GM12801 (cell line): Measurements from ENCODE around the gene NGDN.

Experiments used
- TF ChIP-seq, protein P1 (sequence below): IDR thresholded peaks from one replicate; pipeline ENCODE4 v1.5.1; 2011; ENCODE audit warnings: control low read depth; ENCODE audit not compliant: insufficient read length; ENCODE audit errors: extremely low read depth

NGDN gene

DNA sequence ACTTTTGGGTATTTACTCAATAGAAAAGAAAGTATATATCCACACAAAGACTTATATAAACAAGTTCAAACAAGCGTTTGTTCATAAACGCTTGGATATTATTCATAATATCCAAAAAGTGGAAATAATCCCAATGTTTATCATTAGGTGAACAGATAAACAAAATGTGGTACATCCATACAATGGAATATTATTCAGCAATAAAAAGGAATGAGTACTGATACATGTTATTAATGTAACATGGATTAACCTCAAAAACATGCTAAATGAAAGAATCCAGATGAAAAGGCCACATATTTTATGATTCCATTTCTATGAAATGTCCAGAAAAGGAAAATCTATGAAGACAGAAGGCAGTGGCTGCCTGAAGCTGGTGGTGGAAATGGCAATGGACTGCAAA, 17.3 kb upstream of the NGDN start:
- TF ChIP-seq, protein P1, sequence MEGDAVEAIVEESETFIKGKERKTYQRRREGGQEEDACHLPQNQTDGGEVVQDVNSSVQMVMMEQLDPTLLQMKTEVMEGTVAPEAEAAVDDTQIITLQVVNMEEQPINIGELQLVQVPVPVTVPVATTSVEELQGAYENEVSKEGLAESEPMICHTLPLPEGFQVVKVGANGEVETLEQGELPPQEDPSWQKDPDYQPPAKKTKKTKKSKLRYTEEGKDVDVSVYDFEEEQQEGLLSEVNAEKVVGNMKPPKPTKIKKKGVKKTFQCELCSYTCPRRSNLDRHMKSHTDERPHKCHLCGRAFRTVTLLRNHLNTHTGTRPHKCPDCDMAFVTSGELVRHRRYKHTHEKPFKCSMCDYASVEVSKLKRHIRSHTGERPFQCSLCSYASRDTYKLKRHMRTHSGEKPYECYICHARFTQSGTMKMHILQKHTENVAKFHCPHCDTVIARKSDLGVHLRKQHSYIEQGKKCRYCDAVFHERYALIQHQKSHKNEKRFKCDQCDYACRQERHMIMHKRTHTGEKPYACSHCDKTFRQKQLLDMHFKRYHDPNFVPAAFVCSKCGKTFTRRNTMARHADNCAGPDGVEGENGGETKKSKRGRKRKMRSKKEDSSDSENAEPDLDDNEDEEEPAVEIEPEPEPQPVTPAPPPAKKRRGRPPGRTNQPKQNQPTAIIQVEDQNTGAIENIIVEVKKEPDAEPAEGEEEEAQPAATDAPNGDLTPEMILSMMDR: no peak

DNA sequence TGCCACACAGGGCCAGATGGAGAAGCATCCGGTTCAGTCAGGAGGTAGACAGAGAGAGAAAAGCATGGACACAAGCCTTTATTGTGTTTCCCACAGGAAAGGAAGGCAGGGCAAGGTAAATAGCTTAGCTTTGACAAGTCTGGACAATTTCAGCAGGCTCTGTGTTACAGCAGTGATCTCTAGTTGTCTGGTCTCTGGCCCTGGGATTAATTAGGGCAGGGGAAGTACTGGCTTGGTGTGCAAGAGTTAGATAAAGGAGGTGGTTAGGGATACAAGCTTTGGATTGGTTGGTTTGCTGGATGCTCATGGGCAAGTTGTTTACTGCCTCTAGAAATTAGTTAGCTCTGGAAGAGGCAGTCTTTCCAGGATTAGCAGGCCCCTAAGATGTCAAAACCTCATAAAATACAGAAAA, 15.1 kb upstream of the NGDN start:
- TF ChIP-seq, protein P1: no peak

DNA sequence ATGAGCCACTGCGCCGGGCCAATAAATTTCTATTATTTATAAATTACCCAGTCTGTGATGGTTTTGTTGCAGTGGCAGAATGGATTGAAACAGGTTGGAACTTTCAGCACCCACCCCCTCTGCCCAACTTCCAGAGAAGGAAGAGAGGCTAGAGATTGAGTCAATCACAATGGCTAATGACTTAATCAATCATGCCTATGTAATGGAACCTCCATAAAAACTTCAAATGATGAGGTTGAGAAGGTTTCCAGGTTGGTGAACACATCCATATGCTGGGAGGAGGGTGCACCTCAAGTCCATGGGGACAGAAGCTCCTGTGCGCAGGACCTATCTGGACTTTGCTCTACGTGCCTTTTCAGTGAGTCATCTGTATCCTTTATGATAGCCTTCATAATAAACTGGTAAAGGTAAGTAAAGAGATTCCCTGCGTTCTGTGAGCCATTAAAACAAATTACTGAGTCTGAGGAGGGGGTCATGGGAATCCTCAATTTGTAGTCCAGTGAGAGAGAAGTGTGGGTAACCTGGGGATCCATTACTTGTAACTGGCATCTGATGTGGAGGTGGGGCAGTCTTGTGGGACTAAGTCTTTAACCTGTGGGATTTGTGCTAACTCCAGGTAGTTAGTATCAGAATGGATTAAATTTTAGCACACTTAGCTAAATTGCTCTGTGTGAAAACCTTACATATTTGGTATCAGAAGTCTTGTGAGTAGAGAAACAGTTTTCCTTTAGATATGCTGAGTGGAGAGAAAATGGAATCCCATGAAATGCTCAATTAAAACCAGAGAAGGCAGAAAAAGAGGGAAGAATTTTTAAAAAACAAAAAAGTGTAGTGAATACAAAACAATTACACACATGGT, 11.7 kb upstream of the NGDN start:
- TF ChIP-seq, protein P1: no peak

DNA sequence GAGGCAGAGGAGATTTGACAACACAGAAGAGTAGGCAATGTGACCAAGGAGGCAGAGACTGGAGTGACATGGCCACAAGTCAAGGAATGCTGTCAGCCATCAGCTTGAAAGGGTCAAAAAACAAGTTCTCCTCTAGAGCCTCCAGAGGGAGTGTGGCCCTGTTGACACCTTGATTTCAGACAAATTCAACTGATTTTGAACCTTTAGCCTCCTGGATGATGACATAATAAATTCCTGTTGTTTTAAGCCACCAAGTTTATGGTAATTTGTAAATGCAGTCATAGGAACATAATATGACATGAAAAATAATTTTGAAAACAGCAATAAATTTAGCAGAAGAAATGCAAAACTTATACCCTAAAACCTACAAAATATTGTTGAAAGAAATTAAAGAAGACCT, 8.5 kb upstream of the NGDN start:
- TF ChIP-seq, protein P1: no peak

DNA sequence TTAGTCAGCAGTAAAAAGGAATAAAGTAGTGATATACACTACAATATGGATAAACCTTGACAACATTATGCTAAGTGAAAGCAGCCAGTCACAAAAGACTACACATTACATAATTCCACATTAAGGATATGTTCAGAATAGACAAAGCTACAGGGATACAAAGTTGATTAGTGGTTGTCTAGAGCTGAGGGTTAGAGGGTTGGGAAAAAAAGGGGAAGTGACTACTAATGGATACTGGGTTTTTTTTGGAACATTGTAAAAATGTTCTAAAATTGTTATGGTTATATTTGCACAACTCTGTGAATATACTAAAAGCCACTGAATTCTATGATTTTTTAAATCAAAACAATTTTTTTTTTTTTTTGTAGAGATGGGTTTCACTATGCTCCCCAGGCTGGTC, 4.8 kb upstream of the NGDN start:
- TF ChIP-seq, protein P1: no peak

DNA sequence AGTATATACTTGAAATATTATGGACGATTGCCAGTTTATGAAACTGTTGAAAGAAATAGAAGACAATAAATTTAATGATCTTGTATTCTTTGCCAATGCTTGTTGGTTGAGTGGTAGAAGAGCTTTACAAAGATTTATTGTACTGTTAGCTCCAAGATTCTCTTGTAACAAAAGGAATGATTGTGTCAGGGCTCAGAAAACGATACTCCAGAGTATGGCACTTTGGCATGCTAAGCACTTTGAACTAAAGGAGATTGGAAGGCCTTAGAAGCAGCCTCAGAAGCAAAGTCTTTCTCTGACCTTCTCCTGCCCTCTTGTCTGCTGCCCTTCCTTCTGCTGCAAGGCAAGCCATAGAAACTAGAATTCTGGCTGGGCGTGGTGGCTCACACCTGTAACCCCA, 4.2 kb upstream of the NGDN start:
- TF ChIP-seq, protein P1: no peak

DNA sequence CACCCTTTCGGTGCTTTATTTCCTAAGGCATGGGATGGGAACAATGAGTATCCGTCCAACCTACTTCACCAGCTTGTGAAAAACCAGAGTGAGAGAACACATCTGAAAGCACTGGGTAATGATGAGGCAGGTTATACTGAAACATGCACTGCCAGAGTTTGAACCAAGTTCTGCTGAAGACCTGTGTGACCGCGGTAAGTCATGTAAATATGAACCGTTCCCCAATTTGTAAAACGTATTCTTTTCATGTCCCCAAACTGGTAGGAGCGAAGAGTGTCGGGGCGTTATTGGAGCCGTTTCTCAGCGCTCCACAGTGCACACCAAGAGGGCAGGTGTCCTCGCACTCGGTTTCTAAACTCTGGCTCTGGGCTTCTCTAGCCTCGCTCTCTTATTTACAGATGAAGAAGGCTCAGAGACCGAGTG, 788 bp upstream of the NGDN start:
- TF ChIP-seq, protein P1: no peak
